SH-SY5Y (cell line): ENCODE results near the gene ZNF282.

Source experiments
- GATA2 ChIP-seq: IDR thresholded peaks from 2 replicates; pipeline ENCODE4 v1.6.1; 2011; ENCODE audit warnings: mild to moderate bottlenecking, low read depth, low read length
- GATA3 ChIP-seq: IDR thresholded peaks from 2 replicates; pipeline ENCODE4 v1.6.1; 2011; ENCODE audit warnings: low read depth, mild to moderate bottlenecking, low read length, moderate library complexity

GRCh38 chr7:149147072-149147751 is 48.1 kb upstream of the ZNF282 start, which contains the start of gene ZNF398:
- TF ChIP-seq GATA2: no peak
- TF ChIP-seq GATA3: no peak
